HepG2 (cell line): ENCODE measurements around the gene SOX12. TPM values are rescaled to one million over a fixed set of nuclear protein-coding genes. Genes with fewer than 3 reads are reported as not detected.

Source experiments
- EZH2 ChIP-seq: conservative IDR thresholded peaks from 2 replicates; pipeline ENCODE4 v1.6.1; 2012; ENCODE audit warnings: mild to moderate bottlenecking, low read depth, low read length, moderate library complexity
- HCFC1 ChIP-seq: fragments of 150-350 bp; IDR thresholded peaks from 2 replicates; pipeline ENCODE4 v1.6.1; 2014; ENCODE audit warnings: low read depth, low read length
- HMGA1 ChIP-seq: sonication (generic); formaldehyde crosslinking; conservative IDR thresholded peaks from 2 replicates; pipeline ENCODE4 v1.4.0; 2020; ENCODE audit warnings: missing genetic modification reagents
- HNF4G ChIP-seq, 2 experiments: sonication (generic) in 1 of 2; formaldehyde crosslinking in 1 of 2; IDR thresholded peaks; 2 replicates each; pipeline versions ENCODE4 v1.4.0 to v1.6.1; 2011 to 2020; ENCODE audit warnings: borderline replicate concordance in 2 of 2, low read depth in 2 of 2, mild to moderate bottlenecking in 2 of 2, low read length in 1 of 2, missing genetic modification reagents in 1 of 2, moderate library complexity in 1 of 2
- HOXA3 ChIP-seq: sonication (generic); formaldehyde crosslinking; IDR thresholded peaks from 2 replicates; pipeline ENCODE4 v1.5.0; 2020; ENCODE audit warnings: missing genetic modification reagents
- IKZF4 ChIP-seq: sonication (generic); formaldehyde crosslinking; IDR thresholded peaks from 2 replicates; pipeline ENCODE4 v1.5.1; 2020; ENCODE audit warnings: borderline replicate concordance, mild to moderate bottlenecking, low read depth, missing genetic modification reagents; ENCODE audit errors: not compliant biosample characterization
- KMT2A ChIP-seq: sonication (generic); formaldehyde crosslinking; IDR thresholded peaks from 2 replicates; pipeline ENCODE4 v1.4.0; 2020; ENCODE audit warnings: missing genetic modification reagents
- LRRFIP1 ChIP-seq: sonication (generic); formaldehyde crosslinking; conservative IDR thresholded peaks from 2 replicates; pipeline ENCODE4 v1.4.0; 2020; ENCODE audit warnings: missing genetic modification reagents
- MAFG ChIP-seq: sonication (generic); formaldehyde crosslinking; IDR thresholded peaks from 2 replicates; pipeline ENCODE4 v1.5.1; 2020; ENCODE audit warnings: mild to moderate bottlenecking, missing genetic modification reagents
- NR0B2 ChIP-seq: sonication (generic); formaldehyde crosslinking; IDR thresholded peaks from 2 replicates; pipeline ENCODE4 v1.4.0; 2020; ENCODE audit warnings: mild to moderate bottlenecking, missing genetic modification reagents
- SETDB1 ChIP-seq: sonication (generic); formaldehyde crosslinking; IDR thresholded peaks from 2 replicates; pipeline ENCODE4 v1.5.1; 2020; ENCODE audit warnings: missing genetic modification reagents, mild to moderate bottlenecking, borderline replicate concordance
- ZBTB7B ChIP-seq: sonication (generic); formaldehyde crosslinking; IDR thresholded peaks from 2 replicates; pipeline ENCODE4 v1.4.0; 2020; ENCODE audit warnings: missing genetic modification reagents
- ZFP36 ChIP-seq: fragments of 150-350 bp; IDR thresholded peaks from 2 replicates; pipeline ENCODE4 v1.6.1; 2018; ENCODE audit warnings: borderline replicate concordance, low read length, low read depth; ENCODE audit not compliant: partially characterized antibody
- ZNF354B ChIP-seq: sonication (generic); formaldehyde crosslinking; IDR thresholded peaks from 2 replicates; pipeline ENCODE4 v1.8.0; 2022; ENCODE audit warnings: mild to moderate bottlenecking, missing genetic modification reagents
- ZNF75D ChIP-seq: sonication (generic); formaldehyde crosslinking; IDR thresholded peaks from 2 replicates; pipeline ENCODE4 v1.8.1; 2023; ENCODE audit warnings: missing genetic modification reagents, mild to moderate bottlenecking, borderline replicate concordance
- polyA plus RNA-seq, 8 experiments: library from polyadenylated mRNA; depleted of rRNA in 3 of 8; stranded (reverse) in 7 of 8; unstranded in 1 of 8; fragments of >200 nt; fragmentation: Illumina TruSeq in 4 of 8; extraction: Trizol in 4 of 8; gene quantifications; 2 replicates each; pipeline versions ENCODE4 v1.2.1 to v1.2.3, GENCODE V29; 2011 to 2016; ENCODE audit warnings: low read depth in 4 of 8, missing spikeins in 1 of 8, mixed read lengths in 1 of 8; ENCODE audit not compliant: insufficient read depth in 1 of 8
- total RNA-seq, 5 experiments: library from RNA; depleted of rRNA; stranded (reverse); fragments of >200 nt; fragmentation: Illumina TruSeq; extraction: Trizol; gene quantifications; 2 replicates each; pipeline ENCODE4 v1.2.3, GENCODE V29; 2016; ENCODE audit warnings: low read depth in 1 of 5
- TF ChIP-seq, protein P1 (sequence below): sonication (generic); formaldehyde crosslinking; IDR thresholded peaks from 2 replicates; pipeline ENCODE4 v1.9.0; 2021; ENCODE audit warnings: mild to moderate bottlenecking, missing genetic modification reagents
- TF ChIP-seq, protein P2 (sequence below): sonication (generic); formaldehyde crosslinking; IDR thresholded peaks from 2 replicates; pipeline ENCODE4 v1.4.0; 2020; ENCODE audit warnings: missing genetic modification reagents, borderline replicate concordance

SOX12 gene
- total and polyA plus RNA-seq, 2 of the 13 experiments (the other 11 are each of a cell fraction or from before 2014, with no cell fraction given), result 10.0 to 18.7 TPM

DNA sequence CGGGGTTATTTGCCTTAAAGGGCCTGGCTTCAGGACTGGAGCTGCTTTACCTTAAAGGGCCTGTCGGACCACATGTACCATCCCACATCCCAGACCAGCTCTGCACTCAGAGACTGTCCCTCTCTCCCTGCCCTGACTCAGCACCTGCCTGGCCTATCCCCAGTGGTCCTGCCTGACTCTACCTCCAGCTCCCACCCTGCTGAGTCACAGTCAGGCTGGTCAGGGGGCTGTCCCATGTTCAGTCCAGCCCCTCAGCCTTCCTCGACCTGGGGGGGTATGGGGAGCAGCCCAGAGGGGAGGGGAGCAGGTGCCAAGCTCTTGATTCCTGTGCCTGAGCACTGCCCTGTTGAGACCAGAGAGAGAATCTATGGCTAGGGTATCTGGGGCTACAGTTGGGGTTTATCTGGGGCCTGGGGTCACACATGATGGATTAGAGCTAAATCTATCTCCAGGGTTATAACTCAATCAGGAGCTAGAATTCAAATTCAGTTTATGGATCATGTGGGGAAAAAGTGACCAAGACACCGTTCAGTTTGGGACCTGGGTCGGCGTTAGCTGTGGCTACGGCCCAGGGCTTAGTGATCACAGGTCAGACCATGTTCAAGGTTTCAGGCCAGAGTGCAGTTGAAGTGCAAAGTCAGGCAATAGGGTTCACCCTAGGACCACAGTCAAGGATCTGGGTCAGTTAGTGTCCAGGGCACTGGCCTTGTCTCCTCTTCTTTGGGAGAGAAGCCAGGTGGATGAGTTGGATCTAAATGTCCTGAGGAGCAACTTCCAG lies 45.8 kb downstream of the SOX12 start (continued):
- TF ChIP-seq SETDB1 (CRISPR knock-in tag) (no peak), HNF4G (IDR thresholded peaks at IDR 0.05; ENCODE audit: borderline replicate concordance, low read depth, low read length) (peak; percentile 52; the same call in 1 of the 2 replicates), HNF4G (CRISPR knock-in tag; IDR thresholded peaks at IDR 0.05; ENCODE audit: borderline replicate concordance, low read depth) (no peak), KMT2A (CRISPR knock-in tag) (peak; percentile 28; the same call in 1 of the 2 replicates), NR0B2 (CRISPR knock-in tag) (peak; percentile 79; the same call in 1 of the 2 replicates), EZH2 (no peak), MAFG (CRISPR knock-in tag) (peak; percentile 75; the same call in 1 of the 2 replicates), LRRFIP1 (CRISPR knock-in tag) (peak; percentile 15; the same call in 1 of the 2 replicates), ZFP36 (no peak), ZNF75D (CRISPR knock-in tag) (no peak), IKZF4 (CRISPR knock-in tag) (peak; percentile 77), ZNF354B (peak; percentile 92; the same call in 1 of the 2 replicates), HOXA3 (CRISPR knock-in tag) (no peak), HCFC1 (no peak; the same call in 1 of the 2 replicates), ZBTB7B (CRISPR knock-in tag) (no peak), HMGA1 (CRISPR knock-in tag) (no peak)
- TF ChIP-seq, protein P1, sequence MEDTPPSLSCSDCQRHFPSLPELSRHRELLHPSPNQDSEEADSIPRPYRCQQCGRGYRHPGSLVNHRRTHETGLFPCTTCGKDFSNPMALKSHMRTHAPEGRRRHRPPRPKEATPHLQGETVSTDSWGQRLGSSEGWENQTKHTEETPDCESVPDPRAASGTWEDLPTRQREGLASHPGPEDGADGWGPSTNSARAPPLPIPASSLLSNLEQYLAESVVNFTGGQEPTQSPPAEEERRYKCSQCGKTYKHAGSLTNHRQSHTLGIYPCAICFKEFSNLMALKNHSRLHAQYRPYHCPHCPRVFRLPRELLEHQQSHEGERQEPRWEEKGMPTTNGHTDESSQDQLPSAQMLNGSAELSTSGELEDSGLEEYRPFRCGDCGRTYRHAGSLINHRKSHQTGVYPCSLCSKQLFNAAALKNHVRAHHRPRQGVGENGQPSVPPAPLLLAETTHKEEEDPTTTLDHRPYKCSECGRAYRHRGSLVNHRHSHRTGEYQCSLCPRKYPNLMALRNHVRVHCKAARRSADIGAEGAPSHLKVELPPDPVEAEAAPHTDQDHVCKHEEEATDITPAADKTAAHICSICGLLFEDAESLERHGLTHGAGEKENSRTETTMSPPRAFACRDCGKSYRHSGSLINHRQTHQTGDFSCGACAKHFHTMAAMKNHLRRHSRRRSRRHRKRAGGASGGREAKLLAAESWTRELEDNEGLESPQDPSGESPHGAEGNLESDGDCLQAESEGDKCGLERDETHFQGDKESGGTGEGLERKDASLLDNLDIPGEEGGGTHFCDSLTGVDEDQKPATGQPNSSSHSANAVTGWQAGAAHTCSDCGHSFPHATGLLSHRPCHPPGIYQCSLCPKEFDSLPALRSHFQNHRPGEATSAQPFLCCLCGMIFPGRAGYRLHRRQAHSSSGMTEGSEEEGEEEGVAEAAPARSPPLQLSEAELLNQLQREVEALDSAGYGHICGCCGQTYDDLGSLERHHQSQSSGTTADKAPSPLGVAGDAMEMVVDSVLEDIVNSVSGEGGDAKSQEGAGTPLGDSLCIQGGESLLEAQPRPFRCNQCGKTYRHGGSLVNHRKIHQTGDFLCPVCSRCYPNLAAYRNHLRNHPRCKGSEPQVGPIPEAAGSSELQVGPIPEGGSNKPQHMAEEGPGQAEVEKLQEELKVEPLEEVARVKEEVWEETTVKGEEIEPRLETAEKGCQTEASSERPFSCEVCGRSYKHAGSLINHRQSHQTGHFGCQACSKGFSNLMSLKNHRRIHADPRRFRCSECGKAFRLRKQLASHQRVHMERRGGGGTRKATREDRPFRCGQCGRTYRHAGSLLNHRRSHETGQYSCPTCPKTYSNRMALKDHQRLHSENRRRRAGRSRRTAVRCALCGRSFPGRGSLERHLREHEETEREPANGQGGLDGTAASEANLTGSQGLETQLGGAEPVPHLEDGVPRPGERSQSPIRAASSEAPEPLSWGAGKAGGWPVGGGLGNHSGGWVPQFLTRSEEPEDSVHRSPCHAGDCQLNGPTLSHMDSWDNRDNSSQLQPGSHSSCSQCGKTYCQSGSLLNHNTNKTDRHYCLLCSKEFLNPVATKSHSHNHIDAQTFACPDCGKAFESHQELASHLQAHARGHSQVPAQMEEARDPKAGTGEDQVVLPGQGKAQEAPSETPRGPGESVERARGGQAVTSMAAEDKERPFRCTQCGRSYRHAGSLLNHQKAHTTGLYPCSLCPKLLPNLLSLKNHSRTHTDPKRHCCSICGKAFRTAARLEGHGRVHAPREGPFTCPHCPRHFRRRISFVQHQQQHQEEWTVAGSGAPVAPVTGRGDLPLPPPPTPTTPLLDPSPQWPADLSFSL (CRISPR knock-in tag), result no peak
- TF ChIP-seq, protein P2, sequence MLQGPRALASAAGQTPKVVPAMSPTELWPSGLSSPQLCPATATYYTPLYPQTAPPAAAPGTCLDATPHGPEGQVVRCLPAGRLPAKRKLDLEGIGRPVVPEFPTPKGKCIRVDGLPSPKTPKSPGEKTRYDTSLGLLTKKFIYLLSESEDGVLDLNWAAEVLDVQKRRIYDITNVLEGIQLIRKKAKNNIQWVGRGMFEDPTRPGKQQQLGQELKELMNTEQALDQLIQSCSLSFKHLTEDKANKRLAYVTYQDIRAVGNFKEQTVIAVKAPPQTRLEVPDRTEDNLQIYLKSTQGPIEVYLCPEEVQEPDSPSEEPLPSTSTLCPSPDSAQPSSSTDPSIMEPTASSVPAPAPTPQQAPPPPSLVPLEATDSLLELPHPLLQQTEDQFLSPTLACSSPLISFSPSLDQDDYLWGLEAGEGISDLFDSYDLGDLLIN, result no peak
